Activated naive CD8-positive, alpha-beta T cell treated with anti-CD3 and anti-CD28 coated beads, Interleukin-2, amount 50 U/mL, for 16 hours (primary cell): Measurements from ENCODE around the gene TKT.

Source experiments
- DNase-seq: peaks from one replicate; pipeline ENCODE4 v3.0.0-alpha.2; 2020; ENCODE audit warnings: low read depth, low spot score

The TKT gene

DNA sequence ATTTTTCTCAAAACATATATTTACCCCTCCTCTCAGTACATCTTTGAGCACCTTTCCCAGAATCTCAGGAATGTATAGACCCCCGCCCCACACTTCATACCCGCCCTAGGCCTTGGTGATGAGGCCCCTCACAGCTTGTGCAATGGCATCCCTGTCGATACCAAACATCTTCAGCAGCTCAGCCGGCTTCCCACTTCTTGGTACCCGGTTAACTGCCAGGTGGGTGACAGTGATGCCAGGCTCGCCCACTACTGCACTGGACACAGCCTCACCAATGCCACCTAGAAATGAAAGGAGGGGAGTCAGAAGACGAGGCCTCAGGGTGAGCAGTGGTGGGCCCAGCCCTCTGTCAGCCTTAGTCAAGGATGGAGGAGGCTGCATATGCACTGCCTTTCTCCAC, 30.2 kb downstream of the TKT start:
- no peak for DNase-seq

DNA sequence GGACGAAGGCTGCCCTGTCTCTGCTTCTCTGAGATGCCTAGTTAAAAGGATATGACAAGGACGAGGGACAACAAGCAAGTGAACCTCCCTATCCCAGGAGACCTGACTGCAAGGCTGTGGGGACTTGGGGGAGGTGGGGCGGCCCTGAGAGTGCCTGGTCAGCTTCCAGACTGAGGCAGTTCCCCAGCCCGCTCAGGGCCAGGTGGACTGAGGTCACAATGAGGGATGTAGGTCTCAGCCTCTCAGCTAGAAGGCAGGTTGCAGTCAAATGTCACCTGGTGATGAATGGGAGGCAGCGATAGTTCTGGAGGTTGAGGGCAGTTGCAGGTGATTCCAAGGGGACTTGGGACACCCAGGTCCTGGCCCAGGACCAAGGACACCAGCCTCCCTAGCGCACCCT, 30.6 kb downstream of the TKT start:
- no peak for DNase-seq

DNA sequence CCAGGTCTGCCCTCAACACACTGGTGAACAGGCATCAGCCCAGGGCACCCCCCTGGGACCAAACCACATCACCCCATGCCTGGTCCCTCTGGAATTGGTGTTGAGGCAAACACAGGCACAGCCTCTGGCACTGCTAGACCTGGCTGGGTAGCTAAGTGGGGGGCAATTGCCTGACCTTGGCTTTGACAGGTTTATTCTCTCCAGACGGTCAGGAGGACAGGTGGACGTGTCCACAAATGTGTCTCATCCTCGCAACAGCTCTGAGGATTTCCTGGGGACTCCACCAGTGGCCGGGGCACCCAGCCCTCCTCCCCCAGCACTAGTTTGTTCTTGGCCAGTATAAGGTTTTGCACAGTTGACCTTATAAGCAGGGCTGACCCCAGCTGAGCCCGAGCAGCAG, 31.3 kb downstream of the TKT start:
- DNase-seq, result no peak

DNA sequence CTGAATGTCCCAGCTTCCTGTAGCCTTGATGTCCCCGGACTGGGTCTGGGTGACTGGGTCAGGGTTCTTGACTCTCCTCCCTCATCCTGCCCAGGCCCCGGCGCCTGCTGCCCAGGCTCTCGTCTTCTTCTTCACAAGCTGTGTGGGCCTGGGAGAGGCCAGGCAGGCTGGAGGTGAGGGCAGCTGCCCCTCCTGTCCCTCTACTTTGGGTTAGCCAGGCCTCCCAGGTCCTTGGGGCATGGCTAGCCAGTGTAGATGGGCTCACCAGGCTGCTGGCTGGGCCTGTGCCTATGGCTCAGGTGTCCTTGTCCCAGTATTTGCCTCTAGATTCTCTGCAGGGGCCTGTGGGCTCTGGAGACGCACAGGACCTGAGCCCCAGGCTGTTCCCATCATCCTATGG, 31.8 kb downstream of the TKT start:
- DNase-seq, result no peak

DNA sequence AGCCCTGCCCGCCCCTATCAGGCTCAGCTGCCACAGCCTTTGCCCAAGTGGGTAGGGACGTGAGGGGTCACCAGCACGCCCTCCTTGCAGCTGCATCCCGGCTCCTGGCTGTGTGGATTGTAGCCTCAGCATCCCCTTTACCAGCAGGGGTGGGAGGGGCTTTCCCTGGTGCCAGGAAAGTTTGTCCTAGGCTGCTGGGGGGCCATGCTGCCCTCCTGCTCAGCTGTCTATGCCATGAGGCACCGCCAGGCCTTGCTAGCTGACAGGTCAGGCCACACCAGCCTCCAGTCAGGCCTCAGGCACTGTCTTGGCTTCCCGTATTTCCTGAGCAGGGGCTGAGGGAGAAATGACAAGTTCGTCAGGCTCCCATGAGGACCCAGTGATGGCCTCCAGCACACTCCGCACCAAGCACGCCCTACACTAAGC, 32.3 kb downstream of the TKT start:
- no peak for DNase-seq

DNA sequence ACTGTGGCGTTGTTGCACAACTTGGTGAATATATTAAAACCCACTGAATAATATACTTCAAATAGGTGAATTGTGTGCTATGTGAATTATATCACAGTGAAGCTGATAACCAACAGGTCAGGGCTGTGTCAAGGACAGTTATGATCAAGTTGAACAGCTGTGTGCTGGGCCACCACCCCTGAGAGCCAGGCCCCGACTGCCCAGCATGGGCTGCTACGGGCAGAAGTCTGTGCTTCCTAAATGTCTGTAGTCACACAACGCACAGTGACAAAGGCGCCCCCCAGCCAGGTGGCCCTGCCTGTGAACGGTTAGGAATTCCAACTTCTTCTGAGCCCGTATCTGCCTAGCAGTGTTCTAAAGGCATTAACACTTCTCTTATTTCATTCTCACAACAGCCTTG, 32.8 kb downstream of the TKT start:
- no peak for DNase-seq

DNA sequence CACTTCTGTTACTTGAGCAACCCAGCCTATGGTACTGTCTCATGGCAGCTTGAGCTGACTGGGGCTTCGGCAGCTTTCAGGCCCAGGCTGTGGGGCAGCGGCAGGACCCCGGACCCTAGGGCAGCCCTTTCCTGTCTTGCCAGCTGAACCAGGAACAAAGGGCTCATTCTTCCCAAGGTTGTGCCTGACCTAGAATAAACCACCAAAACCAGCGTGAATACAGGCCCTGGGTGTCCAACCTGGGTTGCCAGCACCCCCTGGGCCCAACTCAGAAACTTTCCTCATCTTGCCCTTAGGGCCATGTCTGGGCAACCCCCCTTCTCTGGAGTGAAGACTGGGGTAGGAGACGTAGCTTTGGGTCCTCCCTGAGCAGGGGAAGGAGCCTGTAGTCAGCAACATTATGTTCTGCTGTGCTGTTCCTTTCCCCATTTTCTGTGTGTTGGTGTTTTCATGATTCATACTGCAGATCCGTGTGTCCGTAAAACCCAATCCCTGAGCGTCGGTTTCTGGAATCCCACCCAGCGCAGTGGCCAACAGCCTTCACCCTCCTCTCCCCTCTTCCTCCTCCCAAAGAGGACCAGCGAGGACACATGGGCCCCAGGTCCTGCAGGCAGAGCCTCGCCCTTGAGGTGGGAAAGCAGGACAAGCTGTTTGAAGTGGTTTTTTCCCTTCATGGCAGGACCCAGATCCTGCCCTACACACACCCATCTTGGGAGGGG, 33.5 kb downstream of the TKT start:
- no peak for DNase-seq

DNA sequence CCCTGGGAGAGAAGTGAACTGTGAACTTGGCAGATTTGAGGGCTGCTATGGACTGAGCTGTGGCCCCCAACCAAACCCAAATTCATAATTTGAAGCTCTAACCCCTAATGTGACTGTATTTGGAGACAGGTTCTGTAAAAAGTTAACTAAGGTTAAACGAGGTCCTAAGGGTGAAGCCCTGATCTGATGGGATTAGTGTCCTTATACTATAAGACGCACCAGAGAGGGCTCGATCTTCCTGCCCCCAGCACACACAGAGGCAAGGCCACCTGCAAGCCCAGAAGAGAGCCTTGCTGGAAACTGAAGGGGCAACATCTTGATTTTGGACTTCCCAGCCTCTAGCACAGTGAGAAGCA, 34.0 kb downstream of the TKT start:
- no peak for DNase-seq

DNA sequence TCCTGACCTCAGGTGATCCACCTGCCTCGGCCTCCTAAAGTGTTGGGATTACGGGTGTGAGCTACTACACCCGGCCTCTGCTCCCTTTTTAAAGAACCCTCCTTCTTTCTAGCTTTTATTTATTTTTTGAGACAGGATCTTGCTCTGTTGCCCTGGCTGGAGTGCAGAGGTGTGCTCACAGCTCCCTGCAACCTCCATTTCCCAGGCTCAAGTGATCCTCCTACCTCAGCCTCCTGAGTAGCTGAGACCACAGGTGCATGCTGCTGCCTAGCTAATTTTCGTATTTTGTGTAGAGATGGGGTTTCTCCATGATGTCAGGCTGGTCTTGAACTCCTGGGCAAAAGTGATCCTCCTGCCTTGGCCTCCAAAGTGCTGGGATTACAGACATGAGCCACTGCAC, 34.5 kb downstream of the TKT start:
- DNase-seq, result no peak

DNA sequence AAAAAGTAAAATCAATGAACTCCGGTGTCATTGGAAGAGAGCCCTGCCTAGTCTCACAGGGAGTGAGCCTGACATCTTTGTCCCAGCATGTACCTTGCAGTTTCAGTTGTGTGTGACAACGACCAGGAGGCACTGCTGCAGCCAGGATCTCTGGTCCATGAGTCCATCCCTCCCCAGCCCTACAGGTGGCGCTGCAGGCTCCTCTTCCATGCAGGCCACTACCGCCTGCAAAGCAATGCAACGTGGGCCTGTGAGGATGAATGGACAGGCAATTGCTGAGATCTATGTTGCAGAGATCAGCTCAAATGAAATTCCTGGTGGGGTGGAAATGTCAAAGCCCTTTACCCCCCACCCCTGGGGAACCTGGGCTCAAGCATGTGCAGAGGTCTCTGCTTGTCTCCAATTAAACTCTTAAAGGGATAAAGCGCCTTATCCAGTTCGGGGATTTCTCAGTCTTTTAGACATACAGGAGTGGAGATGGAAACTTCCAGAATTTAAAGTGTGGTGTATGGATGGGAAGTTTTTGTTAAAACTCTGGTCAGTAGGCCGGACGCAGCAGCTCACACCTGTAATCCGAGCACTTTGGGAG, 35.8 kb downstream of the TKT start:
- DNase-seq, result peak; percentile 63

DNA sequence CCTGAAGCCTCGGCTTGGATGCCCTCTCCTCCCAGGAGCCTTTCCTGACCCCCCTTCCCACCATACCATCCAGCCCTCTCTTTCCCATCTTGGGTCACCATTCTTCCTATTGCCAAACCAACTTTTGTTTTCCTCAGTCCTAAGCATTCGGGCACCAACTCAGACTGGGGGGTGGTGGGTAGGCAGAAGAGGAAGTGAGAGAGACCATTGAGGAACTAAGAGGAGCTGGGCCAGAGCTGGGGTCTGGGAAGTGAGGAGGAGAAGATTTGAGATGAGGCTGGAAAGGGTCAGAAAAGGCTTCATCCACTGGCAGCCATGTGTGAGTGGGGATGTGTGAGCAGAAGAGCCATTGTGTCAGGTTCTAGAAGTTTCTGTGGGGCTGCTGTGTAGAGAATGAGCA, 37.7 kb downstream of the TKT start:
- no peak for DNase-seq

DNA sequence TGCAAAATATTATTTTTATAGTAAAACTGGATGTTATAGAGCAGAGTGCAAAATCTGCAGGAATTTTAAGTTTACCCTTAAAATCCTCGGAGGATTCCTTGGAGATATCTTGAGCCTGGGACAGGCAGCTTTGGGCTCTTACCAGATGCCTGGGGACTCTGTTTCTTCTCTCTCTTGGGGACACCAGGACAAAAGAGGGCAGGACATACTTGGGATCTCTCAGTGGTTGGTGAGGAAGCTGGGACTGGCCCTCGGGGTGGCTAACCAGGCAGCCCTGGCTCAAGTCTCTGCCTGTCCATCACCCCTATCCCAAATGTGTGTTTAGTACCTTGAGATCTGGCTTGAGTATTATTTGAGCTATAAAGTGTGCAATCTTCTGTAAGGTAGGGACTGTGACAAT, 38.6 kb downstream of the TKT start:
- DNase-seq, result no peak

DNA sequence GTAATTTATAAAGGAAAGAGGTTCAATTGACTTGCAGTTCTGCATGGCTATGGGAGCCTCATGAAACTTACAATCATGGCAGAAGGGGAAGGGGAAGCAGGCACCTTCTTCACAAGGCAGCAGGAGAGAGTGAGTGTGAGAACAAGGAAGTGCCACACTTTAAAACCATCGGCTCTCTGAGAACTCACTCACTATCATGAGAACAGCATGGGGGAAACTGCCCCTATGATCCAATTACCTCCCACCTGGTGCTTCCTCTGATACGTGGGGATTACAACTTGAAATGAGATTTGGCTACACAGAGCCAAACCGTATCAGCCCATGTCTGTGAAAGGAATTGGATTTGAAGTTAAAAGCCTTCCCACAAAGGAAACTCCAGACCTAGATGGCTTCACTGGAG, 39.1 kb downstream of the TKT start:
- DNase-seq, result no peak

DNA sequence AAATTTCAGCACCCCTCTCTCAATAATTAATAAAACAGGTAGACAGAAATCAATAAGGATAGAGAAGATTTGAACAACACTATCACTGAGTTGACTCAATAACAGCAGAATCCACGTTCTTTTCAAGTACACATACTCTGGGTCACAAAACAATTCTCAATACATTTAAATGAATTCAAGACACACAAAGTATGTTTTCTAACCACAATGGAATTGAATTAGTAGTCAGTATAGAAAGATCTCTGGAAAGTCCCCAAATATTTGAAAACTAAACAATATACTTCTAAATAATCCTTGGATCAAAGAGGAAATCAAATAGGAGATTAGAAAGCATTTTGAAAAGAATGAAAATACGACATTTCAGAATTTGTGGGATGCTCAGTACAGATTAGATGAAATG, 40.0 kb downstream of the TKT start:
- no peak for DNase-seq

DNA sequence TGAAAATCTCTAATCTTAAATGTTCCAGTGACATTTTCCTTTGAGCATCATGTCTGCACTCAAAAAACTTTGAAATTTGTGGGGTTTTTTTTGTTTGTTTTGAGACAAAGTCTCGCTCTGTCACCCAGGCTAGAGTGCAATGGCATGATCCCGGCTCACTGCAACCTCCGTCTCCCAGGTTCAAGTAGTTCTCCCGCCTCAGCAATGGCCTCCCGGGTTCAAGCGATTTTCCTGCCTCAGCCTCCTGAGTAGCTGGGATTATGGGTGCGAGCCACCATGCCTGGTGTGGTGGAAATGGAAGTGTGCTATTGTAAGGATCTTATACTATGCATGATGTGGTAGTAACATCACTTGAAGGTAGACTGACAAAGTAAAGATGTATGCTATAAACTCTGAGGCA, 42.5 kb downstream of the TKT start:
- no peak for DNase-seq

DNA sequence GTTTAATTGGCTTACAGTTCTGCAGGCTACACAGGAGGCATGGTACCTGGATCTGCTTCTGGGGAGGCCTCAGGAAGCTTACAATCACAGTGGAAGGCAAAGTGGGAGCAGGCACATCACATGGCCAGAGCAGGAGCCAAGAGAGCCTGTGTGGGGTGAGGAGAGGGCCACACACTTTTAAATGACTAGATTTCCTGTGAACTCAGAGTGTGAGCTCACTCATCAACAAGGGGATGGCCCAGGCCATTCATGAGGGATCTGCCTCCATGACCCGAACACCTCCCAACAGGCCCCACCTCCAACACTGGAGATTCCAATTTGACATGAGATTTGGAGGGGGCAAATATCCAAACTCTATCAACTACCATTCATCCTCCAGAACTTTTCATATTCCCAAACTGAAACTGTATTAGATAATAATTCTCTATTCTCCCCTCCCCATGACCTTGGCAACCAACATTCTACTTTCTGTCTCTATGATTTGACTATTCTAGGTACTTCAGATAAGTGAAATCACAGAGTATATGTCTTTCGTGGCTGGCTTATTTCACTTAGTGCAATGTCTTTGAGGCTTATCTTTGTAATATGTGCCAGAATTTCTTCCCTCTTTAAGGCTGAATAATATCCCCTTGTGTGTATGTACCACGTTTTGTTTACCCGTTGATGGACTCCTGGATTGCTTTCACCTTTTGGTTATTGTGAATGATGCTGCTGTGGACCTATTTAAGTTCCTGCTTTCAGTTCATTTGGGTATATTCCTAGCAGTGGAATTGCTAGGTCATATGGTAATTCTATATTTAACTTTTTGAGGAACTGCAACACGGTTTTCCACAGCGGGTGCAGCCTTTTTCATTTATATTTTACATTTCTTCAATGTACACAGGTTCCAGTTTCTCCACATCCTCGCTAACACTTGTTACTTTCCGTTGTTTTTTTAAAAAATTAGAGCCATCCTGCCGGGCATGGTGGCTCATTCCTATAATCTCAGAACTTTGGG, 43.8 kb downstream of the TKT start:
- no peak for DNase-seq

DNA sequence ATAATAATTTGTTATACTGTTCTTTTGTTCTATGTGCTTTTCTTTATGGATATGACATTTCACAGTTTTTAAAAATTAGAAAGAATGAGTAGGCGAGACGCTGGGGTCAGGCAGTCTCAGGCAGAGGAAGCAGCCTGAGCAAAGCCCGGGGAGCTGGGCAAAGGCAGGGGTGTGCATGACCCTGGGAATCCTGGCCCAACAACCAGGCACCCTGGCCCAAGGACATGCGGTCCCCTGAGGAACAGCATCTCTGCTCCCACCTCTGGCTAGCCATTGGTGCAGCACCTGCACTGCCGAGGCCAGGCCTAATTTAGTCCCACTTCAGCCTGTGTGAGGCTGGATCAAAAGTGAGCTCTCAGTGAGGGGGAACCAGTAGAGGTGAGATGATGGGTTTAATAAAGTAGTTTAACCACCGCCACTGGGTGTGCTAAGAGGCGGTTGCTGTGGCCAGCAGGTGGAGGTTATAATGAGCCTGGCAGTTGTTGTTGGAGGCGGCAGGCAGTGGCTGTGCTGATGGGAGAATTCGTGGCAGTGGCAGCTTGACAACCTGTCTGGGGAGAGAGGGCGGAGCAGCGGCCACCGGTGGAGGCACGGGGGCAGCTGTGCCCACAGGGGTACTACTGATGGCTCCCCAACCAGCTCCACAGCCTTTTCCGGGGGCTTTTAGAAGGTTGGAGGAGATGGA, 53.3 kb downstream of the TKT start:
- DNase-seq, result no peak

DNA sequence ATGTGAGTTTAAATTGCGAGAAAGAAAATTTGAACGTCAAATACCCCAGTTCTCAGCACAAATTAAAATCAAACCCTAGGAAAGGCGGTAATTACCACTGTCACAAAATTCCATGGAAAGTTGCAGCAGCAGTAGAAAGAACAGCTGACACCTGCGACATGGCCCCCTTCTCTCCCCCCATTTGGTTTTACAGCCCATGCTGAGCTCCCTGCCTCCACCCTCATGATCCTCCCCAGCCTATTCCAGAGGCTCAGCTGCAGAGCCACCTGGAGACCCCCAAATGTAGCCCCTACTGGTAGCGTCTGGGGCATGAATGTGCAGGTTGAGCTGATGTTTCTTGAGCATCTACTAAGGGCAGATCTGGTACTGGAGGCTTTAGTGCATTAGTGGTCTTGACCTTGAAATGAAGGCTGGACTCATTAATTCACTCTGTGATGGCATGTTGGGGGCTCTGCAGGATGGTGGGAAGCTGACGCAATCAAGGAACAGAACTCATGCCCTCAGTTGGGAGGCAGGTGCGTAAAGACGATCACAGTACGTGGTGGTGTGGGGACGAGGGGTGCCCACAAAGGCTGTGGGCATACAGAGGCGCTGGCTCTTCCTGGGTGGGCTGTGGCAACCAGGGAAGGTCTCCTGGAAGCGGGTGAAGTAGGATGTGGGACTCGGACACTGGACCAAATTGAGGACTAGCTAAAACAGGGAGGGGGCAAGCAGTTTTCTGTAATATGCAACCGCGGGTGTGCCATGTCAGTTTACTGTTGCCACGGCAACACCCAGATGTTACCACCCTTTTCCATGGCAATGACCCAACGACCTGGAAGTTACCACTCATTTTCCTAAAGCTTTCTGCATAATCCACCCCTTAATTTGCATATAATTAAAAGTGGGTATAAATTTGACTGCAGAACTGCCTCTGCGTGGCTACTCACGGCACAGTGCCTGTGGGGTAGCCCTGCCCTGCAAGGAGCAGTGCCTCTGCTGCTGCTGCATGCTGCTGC, 55.0 kb downstream of the TKT start:
- no peak for DNase-seq

DNA sequence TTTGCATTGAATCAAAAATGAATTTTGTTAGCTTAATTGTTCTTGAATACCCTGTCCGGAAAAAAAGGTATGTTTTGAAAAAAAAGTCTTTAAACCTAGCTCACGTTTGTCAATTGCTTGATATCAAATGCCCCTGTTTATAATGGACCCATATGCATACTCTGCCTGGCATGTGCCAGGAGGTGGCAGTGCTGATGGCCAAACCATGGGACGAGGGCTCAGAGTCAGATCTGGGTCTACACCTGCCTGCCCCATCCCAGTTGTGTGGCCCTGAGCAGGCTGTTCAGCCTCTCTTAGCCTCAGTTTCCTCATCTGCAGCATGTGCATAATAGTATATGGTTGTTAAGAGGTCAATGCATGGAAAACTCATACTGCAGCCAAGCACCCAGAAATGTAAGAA, 56.0 kb downstream of the TKT start:
- no peak for DNase-seq

DNA sequence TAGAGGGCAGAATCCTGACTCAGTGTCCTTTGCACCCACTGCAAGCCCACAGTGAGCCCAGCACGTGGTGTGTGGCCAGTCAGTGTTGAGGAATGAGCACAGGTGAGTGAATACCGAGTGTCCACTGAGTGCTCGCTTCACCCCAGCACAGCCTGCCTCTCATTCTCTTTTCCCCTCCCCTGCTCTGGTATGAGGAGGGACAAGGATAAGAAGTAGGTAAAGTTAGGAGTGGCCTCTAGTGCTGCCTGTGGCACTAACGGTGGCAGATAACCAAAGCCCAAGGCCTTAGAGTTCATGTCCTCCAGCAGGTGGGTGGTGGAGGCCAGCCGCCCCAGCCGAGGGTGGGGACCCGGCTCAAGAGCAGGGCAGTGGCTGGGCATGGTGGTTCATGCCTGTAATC, 56.8 kb downstream of the TKT start:
- DNase-seq, result no peak
